H1 (cell line): ENCODE data around the gene LOXHD1.

Source experiments
- BCL11A ChIP-seq, 2 experiments: IDR thresholded peaks; one replicate each; pipeline ENCODE4 v1.6.1; 2011; ENCODE audit warnings: low read depth in 2 of 2, low read length in 2 of 2, mild to moderate bottlenecking in 2 of 2
- EZH2 ChIP-seq: fragments of 200-600 bp; sonication (generic); IDR thresholded peaks from 2 replicates; pipeline ENCODE4 v1.7.1; 2012; ENCODE audit warnings: low read depth, mild to moderate bottlenecking, moderate library complexity, low read length, inconsistent platforms; ENCODE audit not compliant: severe bottlenecking
- JUN ChIP-seq: IDR thresholded peaks from 2 replicates; pipeline ENCODE4 v1.6.1; 2011; ENCODE audit warnings: low read depth, mild to moderate bottlenecking, improper control_type of control experiment, low read length
- NANOG ChIP-seq: IDR thresholded peaks from 2 replicates; pipeline ENCODE4 v1.6.1; 2011; ENCODE audit warnings: low read length, low read depth, mild to moderate bottlenecking, inconsistent platforms; ENCODE audit not compliant: insufficient read depth, poor library complexity, severe bottlenecking
- POLR2A ChIP-seq, 2 experiments: IDR thresholded peaks; 1 replicate in 1 of 2; 2 replicates in 1 of 2; pipeline ENCODE4 v1.6.1; 2011; ENCODE audit warnings: low read depth in 2 of 2, low read length in 2 of 2, mild to moderate bottlenecking in 2 of 2; ENCODE audit errors: control extremely low read depth in 1 of 2
- POLR2AphosphoS5 ChIP-seq: IDR thresholded peaks from 2 replicates; pipeline ENCODE4 v1.6.1; 2011; ENCODE audit warnings: low read depth, low read length
- SP1 ChIP-seq: IDR thresholded peaks from 2 replicates; pipeline ENCODE4 v1.6.1; 2011; ENCODE audit warnings: low read depth, low read length
- SRF ChIP-seq: IDR thresholded peaks from 2 replicates; pipeline ENCODE4 v1.6.1; 2011; ENCODE audit warnings: mild to moderate bottlenecking, low read depth, low read length, moderate library complexity
- TAF1 ChIP-seq: IDR thresholded peaks from 2 replicates; pipeline ENCODE4 v1.6.1; 2011; ENCODE audit warnings: mild to moderate bottlenecking, low read depth, low read length
- TCF12 ChIP-seq: IDR thresholded peaks from 2 replicates; pipeline ENCODE4 v1.6.1; 2011; ENCODE audit warnings: low read depth, mild to moderate bottlenecking, low read length
- TEAD4 ChIP-seq: IDR thresholded peaks from 2 replicates; pipeline ENCODE4 v1.6.1; 2012; ENCODE audit warnings: low read depth, low read length, inconsistent platforms, mixed read lengths
- YY1 ChIP-seq: IDR thresholded peaks from 2 replicates; pipeline ENCODE4 v1.6.1; 2011; ENCODE audit warnings: low read depth, mild to moderate bottlenecking, low read length
- TF ChIP-seq, protein P1 (sequence below), 3 experiments: IDR thresholded peaks; 1 replicate in 2 of 3; 2 replicates in 1 of 3; pipeline versions ENCODE4 v1.5.1 to v1.6.1; 2011; ENCODE audit warnings: low read length in 3 of 3, mild to moderate bottlenecking in 3 of 3, inconsistent platforms in 2 of 3, low read depth in 1 of 3, moderate library complexity in 1 of 3; ENCODE audit not compliant: insufficient read depth in 1 of 3; ENCODE audit errors: control extremely low read depth in 1 of 3

DNA sequence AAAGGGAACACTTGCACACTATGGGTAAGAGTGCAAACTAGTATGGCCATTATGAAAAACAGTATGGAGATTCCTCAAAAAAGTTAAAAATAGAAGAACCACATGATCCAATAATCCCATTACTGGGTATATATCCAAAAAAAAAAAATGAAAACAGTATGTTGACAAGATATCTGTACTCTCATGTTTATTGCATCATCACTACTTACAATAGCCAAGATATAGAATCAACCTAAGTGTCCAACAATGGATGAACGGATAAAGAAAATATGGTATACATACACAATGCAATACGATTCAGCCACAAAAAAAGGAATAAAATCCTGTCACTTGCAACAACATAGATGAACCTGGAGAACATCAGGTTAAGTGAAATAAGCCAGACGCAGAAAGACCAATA, 73.3 kb downstream of the LOXHD1 start:
- no peak for TF ChIP-seq TEAD4
- TF ChIP-seq, protein P1, sequence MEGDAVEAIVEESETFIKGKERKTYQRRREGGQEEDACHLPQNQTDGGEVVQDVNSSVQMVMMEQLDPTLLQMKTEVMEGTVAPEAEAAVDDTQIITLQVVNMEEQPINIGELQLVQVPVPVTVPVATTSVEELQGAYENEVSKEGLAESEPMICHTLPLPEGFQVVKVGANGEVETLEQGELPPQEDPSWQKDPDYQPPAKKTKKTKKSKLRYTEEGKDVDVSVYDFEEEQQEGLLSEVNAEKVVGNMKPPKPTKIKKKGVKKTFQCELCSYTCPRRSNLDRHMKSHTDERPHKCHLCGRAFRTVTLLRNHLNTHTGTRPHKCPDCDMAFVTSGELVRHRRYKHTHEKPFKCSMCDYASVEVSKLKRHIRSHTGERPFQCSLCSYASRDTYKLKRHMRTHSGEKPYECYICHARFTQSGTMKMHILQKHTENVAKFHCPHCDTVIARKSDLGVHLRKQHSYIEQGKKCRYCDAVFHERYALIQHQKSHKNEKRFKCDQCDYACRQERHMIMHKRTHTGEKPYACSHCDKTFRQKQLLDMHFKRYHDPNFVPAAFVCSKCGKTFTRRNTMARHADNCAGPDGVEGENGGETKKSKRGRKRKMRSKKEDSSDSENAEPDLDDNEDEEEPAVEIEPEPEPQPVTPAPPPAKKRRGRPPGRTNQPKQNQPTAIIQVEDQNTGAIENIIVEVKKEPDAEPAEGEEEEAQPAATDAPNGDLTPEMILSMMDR (IDR thresholded peaks at IDR 0.05; ENCODE audit: control extremely low read depth in 1 of 3, insufficient read depth in 1 of 3, low read depth in 1 of 3, low read length in 3 of 3): no peak
- no peak for TF ChIP-seq TCF12
- no peak for TF ChIP-seq POLR2AphosphoS5
- no peak for TF ChIP-seq YY1
- no peak for TF ChIP-seq SRF
- TF ChIP-seq POLR2A (IDR thresholded peaks at IDR 0.05; ENCODE audit: control extremely low read depth in 1 of 2, low read depth in 2 of 2, low read length in 2 of 2): no peak
- no peak for TF ChIP-seq TAF1
- TF ChIP-seq NANOG: no peak
- no peak for TF ChIP-seq JUN
- no peak for TF ChIP-seq BCL11A (IDR thresholded peaks at IDR 0.05; ENCODE audit: low read depth in 2 of 2, low read length in 2 of 2)
- no peak for TF ChIP-seq EZH2
- no peak for TF ChIP-seq SP1
